GM12891 (cell line): ENCODE data around the gene TRAM2.

Source experiments
- POLR2A ChIP-seq: IDR thresholded peaks from 2 replicates; pipeline ENCODE4 v1.6.1; 2011; ENCODE audit warnings: low read depth, low read length, control low read depth
- TAF1 ChIP-seq: IDR thresholded peaks from 2 replicates; pipeline ENCODE4 v1.6.1; 2011; ENCODE audit warnings: low read depth, low read length, control low read depth

DNA sequence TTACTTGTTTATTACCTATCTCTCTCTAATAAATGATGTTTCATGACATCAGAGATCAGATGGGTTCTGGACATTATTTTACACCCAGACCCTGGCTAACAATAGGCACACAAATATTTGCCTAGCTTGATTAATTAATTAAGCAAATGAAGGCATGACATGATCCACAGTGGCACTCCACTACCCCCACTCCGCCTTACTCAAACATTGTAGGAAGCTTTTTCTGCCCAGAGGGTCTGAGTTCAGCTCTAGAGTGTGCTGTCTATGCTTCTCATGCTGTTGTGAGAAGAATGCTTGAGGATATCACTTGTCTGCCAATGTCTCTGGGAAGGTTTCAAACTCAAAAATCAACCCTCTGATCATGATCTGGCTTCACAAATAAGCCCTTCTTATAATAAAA is 45.0 kb downstream of the TRAM2 start:
- TF ChIP-seq POLR2A = no peak
- no peak for TF ChIP-seq TAF1
